ENCODE measurements around the gene EHD2.
A peak's percentile ranks its signal among the peaks of the same experiment; 100 is the strongest.
"Not testable (repeated sequence)": the region's sequence is repeated elsewhere in the genome, so short reads cannot be mapped to it uniquely, and the experiment has no call there.

The EHD2 gene

DNA sequence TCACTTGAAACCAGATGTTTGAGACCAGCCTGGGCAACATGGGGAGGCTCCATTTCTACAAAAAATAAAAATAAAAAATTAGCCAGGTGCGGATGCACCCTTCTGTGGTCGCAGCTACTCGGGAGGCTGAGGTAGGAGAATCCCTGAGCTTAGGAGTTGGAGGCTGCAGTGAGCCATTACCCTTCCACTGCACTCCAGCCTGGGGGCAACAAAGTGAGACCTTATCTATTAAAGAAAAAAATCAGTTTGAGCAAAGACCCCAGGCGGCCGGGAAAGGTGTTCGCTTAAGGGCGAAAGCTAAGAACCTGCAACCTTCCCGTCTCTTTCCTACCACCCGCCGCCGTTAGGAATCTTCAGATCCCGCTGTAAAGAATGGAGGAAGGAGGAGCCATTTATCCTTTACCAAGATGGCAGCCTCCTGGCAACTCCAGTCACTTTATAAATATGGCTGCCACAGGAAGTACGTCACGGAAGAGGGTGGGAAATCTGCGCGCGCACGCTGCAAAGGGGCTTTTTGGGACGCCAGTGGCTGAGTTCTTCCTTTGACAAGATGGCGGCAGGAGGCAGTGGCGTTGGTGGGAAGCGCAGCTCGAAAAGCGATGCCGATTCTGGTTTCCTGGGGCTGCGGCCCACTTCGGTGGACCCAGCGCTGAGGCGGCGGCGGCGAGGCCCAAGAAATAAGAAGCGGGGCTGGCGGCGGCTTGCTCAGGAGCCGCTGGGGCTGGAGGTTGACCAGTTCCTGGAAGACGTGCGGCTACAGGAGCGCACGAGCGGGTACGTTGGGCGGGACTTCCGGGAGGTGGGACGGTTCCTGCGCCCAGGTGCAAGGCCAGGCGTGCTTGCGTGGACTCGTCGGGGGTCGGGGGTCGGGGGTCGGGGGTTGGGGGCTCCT, 32.0 kb downstream of the EHD2 start, which contains the start of gene NOP53:
Gene NOP53 (plus strand): TSS at position 537 of the 892 bp plus-strand sequence. CDS start 14 bp downstream, at position 551.
- H3K27ac ChIP-seq (replicated peaks) = peak within 1 kb of the TSS; percentile 97
- DNase-seq (ENCODE audit: low read depth in 1 of 2, low spot score in 1 of 2) = peak; percentile 89 to 97
- H3K27me3 ChIP-seq (ENCODE audit: insufficient read depth, poor library complexity, severe bottlenecking) = no peaks in the 10 kb centered on the region
- TF ChIP-seq, protein P1, sequence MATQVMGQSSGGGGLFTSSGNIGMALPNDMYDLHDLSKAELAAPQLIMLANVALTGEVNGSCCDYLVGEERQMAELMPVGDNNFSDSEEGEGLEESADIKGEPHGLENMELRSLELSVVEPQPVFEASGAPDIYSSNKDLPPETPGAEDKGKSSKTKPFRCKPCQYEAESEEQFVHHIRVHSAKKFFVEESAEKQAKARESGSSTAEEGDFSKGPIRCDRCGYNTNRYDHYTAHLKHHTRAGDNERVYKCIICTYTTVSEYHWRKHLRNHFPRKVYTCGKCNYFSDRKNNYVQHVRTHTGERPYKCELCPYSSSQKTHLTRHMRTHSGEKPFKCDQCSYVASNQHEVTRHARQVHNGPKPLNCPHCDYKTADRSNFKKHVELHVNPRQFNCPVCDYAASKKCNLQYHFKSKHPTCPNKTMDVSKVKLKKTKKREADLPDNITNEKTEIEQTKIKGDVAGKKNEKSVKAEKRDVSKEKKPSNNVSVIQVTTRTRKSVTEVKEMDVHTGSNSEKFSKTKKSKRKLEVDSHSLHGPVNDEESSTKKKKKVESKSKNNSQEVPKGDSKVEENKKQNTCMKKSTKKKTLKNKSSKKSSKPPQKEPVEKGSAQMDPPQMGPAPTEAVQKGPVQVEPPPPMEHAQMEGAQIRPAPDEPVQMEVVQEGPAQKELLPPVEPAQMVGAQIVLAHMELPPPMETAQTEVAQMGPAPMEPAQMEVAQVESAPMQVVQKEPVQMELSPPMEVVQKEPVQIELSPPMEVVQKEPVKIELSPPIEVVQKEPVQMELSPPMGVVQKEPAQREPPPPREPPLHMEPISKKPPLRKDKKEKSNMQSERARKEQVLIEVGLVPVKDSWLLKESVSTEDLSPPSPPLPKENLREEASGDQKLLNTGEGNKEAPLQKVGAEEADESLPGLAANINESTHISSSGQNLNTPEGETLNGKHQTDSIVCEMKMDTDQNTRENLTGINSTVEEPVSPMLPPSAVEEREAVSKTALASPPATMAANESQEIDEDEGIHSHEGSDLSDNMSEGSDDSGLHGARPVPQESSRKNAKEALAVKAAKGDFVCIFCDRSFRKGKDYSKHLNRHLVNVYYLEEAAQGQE (IDR thresholded peaks at IDR 0.05; ENCODE audit: insufficient replicate concordance, low read depth) = peak; percentile 79
- peak; percentile 87 for TF ChIP-seq GABPA (IDR thresholded peaks at IDR 0.05; ENCODE audit: low read depth)
- no peak for TF ChIP-seq SPI1 (IDR thresholded peaks at IDR 0.05; ENCODE audit: borderline replicate concordance, low read depth)
- TF ChIP-seq POLR2AphosphoS5 (IDR thresholded peaks at IDR 0.05; ENCODE audit: low read depth) = peak; percentile 97
- TF ChIP-seq, protein P2, sequence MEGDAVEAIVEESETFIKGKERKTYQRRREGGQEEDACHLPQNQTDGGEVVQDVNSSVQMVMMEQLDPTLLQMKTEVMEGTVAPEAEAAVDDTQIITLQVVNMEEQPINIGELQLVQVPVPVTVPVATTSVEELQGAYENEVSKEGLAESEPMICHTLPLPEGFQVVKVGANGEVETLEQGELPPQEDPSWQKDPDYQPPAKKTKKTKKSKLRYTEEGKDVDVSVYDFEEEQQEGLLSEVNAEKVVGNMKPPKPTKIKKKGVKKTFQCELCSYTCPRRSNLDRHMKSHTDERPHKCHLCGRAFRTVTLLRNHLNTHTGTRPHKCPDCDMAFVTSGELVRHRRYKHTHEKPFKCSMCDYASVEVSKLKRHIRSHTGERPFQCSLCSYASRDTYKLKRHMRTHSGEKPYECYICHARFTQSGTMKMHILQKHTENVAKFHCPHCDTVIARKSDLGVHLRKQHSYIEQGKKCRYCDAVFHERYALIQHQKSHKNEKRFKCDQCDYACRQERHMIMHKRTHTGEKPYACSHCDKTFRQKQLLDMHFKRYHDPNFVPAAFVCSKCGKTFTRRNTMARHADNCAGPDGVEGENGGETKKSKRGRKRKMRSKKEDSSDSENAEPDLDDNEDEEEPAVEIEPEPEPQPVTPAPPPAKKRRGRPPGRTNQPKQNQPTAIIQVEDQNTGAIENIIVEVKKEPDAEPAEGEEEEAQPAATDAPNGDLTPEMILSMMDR (IDR thresholded peaks at IDR 0.05; ENCODE audit: insufficient read depth, low read length) = no peak
- H3K4me3 ChIP-seq (replicated peaks; ENCODE audit: insufficient read depth, low read length) = peak within 1 kb of the TSS; percentile 65

DNA sequence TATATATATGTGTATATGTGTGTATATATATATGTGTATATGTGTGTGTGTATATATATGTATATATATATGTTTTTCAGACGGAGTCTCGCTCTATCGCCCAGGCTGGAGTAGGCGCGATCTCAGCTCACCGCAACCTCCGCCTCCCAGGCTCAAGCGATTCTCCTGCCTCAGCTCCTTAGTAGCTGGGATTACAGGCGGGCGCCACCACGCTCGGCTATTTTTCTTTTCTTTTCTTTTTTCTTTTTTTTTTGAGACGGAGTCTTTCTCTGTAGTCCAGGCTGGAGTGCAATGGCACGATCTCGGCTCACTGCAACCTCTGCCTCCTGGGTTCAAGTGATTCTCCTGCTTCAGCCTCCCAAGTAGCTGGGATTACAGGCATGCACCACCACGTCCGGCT, 32.9 kb downstream of the EHD2 start:
- not testable (repeated sequence) for H3K27me3 ChIP-seq (ENCODE audit: insufficient read depth, poor library complexity, severe bottlenecking); DNase-seq (ENCODE audit: low read depth in 1 of 2, low spot score in 1 of 2)
- Histone ChIP-seq H3K27ac (replicated peaks) (peak overlapping the region; percentile 97), H3K4me3 (replicated peaks; ENCODE audit: insufficient read depth, low read length) (peak overlapping the region; percentile 65)

DNA sequence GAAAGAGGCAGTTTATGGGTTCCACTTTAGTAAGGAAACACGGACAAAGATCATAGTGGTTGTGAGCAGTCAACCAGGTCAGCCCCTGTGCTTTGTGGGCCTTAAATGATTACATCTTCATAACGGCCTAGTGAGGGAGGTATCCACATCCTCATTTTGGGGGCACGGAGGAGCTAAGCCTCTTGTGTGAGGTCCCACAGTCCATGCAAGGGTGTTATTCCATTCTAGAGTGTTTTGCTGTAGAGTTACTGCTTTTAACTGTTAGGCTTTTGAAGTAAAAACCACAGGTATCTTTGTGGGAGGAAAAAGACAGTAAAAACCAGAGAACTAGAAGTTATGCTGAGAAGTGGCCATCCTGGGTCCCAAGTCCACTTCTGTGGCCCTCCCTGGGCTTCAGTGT, 36.1 kb downstream of the EHD2 start:
- DNase-seq (ENCODE audit: low read depth in 1 of 2, low spot score in 1 of 2) = no peak
- no peak overlapping the region for H3K4me3 ChIP-seq (replicated peaks; ENCODE audit: insufficient read depth, low read length)

More for the DNA sequence above, 36.1 kb downstream of the EHD2 start:
- TF ChIP-seq, protein P2 (IDR thresholded peaks at IDR 0.05; ENCODE audit: insufficient read depth, low read length) = no peak
- no peak for TF ChIP-seq SPI1 (IDR thresholded peaks at IDR 0.05; ENCODE audit: borderline replicate concordance, low read depth)
- no peak for TF ChIP-seq GABPA (IDR thresholded peaks at IDR 0.05; ENCODE audit: low read depth)
- TF ChIP-seq, protein P1 (IDR thresholded peaks at IDR 0.05; ENCODE audit: insufficient replicate concordance, low read depth) = no peak
- TF ChIP-seq POLR2AphosphoS5 (IDR thresholded peaks at IDR 0.05; ENCODE audit: low read depth) = no peak
- Histone ChIP-seq H3K27me3 (ENCODE audit: insufficient read depth, poor library complexity, severe bottlenecking) (no peaks in the 10 kb centered on the region), H3K27ac (replicated peaks) (no peak overlapping the region)

Data from HL-60 (cell line).